A549 (cell line): ENCODE data around the gene REP15. TPM values are rescaled to one million over a fixed set of nuclear protein-coding genes. Genes with fewer than 3 reads are reported as not detected.
A peak's percentile ranks its signal among the peaks of the same experiment; 100 is the strongest.

Experiments used
- ATAC-seq, 2 experiments: fragments of 200-7000 bp in 1 of 2; fragments of >200 bp in 1 of 2; cut with Nextera tagmentation in 1 of 2; cut with Tn5 transposase in 1 of 2; 3 replicates each; pipeline versions ENCODE4 v1.8.0 to v1.9.1; 2018 to 2020; ENCODE audit warnings: mild to moderate bottlenecking in 1 of 2, moderate library complexity in 1 of 2
- CTCF ChIA-PET: fragments of 300-600 bp; sonication (Branson Sonifier 250); formaldehyde crosslinking; extraction: SDS; loops from one replicate; lab custom pipeline; 2021; ENCODE audit warnings: antibody characterized with exemption, inconsistent platforms; lab: Yijun Ruan, JAX
- POLR2A ChIA-PET: fragments of 350-600 bp; formaldehyde crosslinking; extraction: SDS; loops from one replicate; lab custom pipeline; 2021; ENCODE audit warnings: antibody characterized with exemption, inconsistent platforms; lab: Yijun Ruan, JAX
- DNase-seq, 2 experiments: peaks; one replicate each; pipeline versions ENCODE4 v3.0.0 to v3.0.0-alpha.2; 2011 to 2016; ENCODE audit warnings: low read depth in 1 of 2, low spot score in 1 of 2
- FAIRE-seq: peaks from 2 replicates; lab custom pipeline; 2011; peaks lifted over from hg19 to GRCh38; lab: Jason Lieb, UNC
- H3K27ac ChIP-seq, 2 experiments: fragments of >200 bp; sonication (Bioruptor Twin); formaldehyde crosslinking; 3 replicates each; pipeline ENCODE4 v1.5.1; 2016 to 2017
- H3K4me1 ChIP-seq: fragments of >200 bp; sonication (Bioruptor Twin); formaldehyde crosslinking; 3 replicates; pipeline ENCODE4 v1.6.1; 2016
- H3K4me2 ChIP-seq: fragments of >200 bp; sonication (Bioruptor Twin); formaldehyde crosslinking; 3 replicates; pipeline ENCODE4 v1.6.1; 2016
- H3K4me3 ChIP-seq: fragments of >200 bp; sonication (Bioruptor Twin); formaldehyde crosslinking; 3 replicates; pipeline ENCODE4 v1.5.1; 2016
- H3K9me3 ChIP-seq: fragments of >200 bp; sonication (Bioruptor Twin); formaldehyde crosslinking; 3 replicates; pipeline ENCODE4 v1.6.1; 2016
- BCL3 ChIP-seq: fragments of >200 bp; sonication (Bioruptor Twin); formaldehyde crosslinking; IDR thresholded peaks from 3 replicates; pipeline ENCODE4 v1.6.1; 2016
- CBX2 ChIP-seq: fragments of 200-600 bp; sonication (generic); IDR thresholded peaks from 2 replicates; pipeline ENCODE4 v1.6.1; 2016; ENCODE audit warnings: low read depth, mild to moderate bottlenecking, borderline replicate concordance
- CHD2 ChIP-seq: fragments of 150-350 bp; IDR thresholded peaks from 2 replicates; pipeline ENCODE4 v1.6.1; 2014; ENCODE audit warnings: low read length; ENCODE audit not compliant: partially characterized antibody
- CTCF ChIP-seq: fragments of >200 bp; sonication (Bioruptor Twin); formaldehyde crosslinking; IDR thresholded peaks from 3 replicates; pipeline ENCODE4 v1.5.1; 2016
- EHMT2 ChIP-seq: fragments of 200-600 bp; sonication (generic); IDR thresholded peaks from 2 replicates; pipeline ENCODE4 v1.6.1; 2016; ENCODE audit warnings: antibody characterized with exemption, low read depth, mild to moderate bottlenecking, moderate library complexity
- EP300 ChIP-seq, 2 experiments: fragments of >200 bp; sonication (Bioruptor Twin); formaldehyde crosslinking; IDR thresholded peaks; 2 replicates in 1 of 2; 3 replicates in 1 of 2; pipeline ENCODE4 v1.6.1; 2016 to 2017
- FOSL2 ChIP-seq, 2 experiments: fragments of 450-650 bp in 1 of 2; fragments of >200 bp in 1 of 2; sonication (Bioruptor Twin) in 1 of 2; formaldehyde crosslinking; IDR thresholded peaks; 2 replicates each; pipeline versions ENCODE4 v1.5.0 to v1.6.1; 2016 to 2020; ENCODE audit warnings: mild to moderate bottlenecking in 1 of 2, moderate library complexity in 1 of 2
- HDAC2 ChIP-seq: fragments of 200-600 bp; sonication (generic); IDR thresholded peaks from 2 replicates; pipeline ENCODE4 v1.6.1; 2016
- HOXA7 ChIP-seq: fragments of 250-450 bp; sonication (Bioruptor Pico); IDR thresholded peaks from 2 replicates; pipeline ENCODE4 v1.5.0; 2020; ENCODE audit warnings: mild to moderate bottlenecking, moderate library complexity
- HOXB5 ChIP-seq: fragments of 250-450 bp; sonication (Bioruptor Pico); IDR thresholded peaks from 2 replicates; pipeline ENCODE4 v1.5.0; 2020; ENCODE audit warnings: mild to moderate bottlenecking, moderate library complexity
- JUNB ChIP-seq: fragments of >200 bp; sonication (Bioruptor Twin); formaldehyde crosslinking; IDR thresholded peaks from 2 replicates; pipeline ENCODE4 v1.6.1; 2016
- KDM5A ChIP-seq: fragments of 200-600 bp; sonication (generic); IDR thresholded peaks from 2 replicates; pipeline ENCODE4 v1.6.1; 2016; ENCODE audit warnings: antibody characterized with exemption, mild to moderate bottlenecking
- MAX ChIP-seq: IDR thresholded peaks from 2 replicates; pipeline ENCODE4 v1.6.1; 2012
- MYC ChIP-seq: IDR thresholded peaks from 2 replicates; pipeline ENCODE4 v1.6.1; 2012; ENCODE audit warnings: mild to moderate bottlenecking, inconsistent platforms, low read length, improper control_type of control experiment, borderline replicate concordance
- PBX3 ChIP-seq: IDR thresholded peaks from 2 replicates; pipeline ENCODE4 v1.6.1; 2012
- PHF8 ChIP-seq: fragments of 200-600 bp; sonication (generic); IDR thresholded peaks from 2 replicates; pipeline ENCODE4 v1.6.1; 2016; ENCODE audit warnings: low read depth, mild to moderate bottlenecking, antibody characterized with exemption, moderate library complexity, borderline replicate concordance
- POLR2A ChIP-seq: IDR thresholded peaks from 2 replicates; pipeline ENCODE4 v1.6.1; 2012; ENCODE audit warnings: mild to moderate bottlenecking, low read length
- RAD21 ChIP-seq, 2 experiments: fragments of >200 bp in 1 of 2; sonication (Bioruptor Twin) in 1 of 2; formaldehyde crosslinking in 1 of 2; IDR thresholded peaks in 1 of 2; conservative IDR thresholded peaks in 1 of 2; 2 replicates in 1 of 2; 3 replicates in 1 of 2; pipeline ENCODE4 v1.6.1; 2012 to 2018; ENCODE audit warnings: inconsistent platforms in 1 of 2
- RCOR1 ChIP-seq: fragments of 150-350 bp; IDR thresholded peaks from 2 replicates; pipeline ENCODE4 v1.6.1; 2014; ENCODE audit warnings: antibody characterized with exemption, low read length, low read depth
- REST ChIP-seq: fragments of 200-600 bp; sonication (generic); IDR thresholded peaks from 2 replicates; pipeline ENCODE4 v1.6.1; 2016; ENCODE audit warnings: antibody characterized with exemption, mild to moderate bottlenecking, moderate library complexity
- SREBF2 ChIP-seq: fragments of 450-650 bp; IDR thresholded peaks from 2 replicates; pipeline ENCODE4 v1.6.1; 2014; ENCODE audit warnings: mild to moderate bottlenecking, moderate library complexity
- TFCP2L1 ChIP-seq: fragments of 250-450 bp; sonication (Bioruptor Pico); IDR thresholded peaks from 2 replicates; pipeline ENCODE4 v1.5.0; 2021; ENCODE audit warnings: mild to moderate bottlenecking
- TP53 ChIP-seq: fragments of 250-450 bp; sonication (Bioruptor Pico); IDR thresholded peaks from 2 replicates; pipeline ENCODE4 v1.5.0; 2021; ENCODE audit warnings: mild to moderate bottlenecking, moderate library complexity
- ZNF302 ChIP-seq: fragments of 250-450 bp; sonication (Bioruptor Pico); IDR thresholded peaks from 2 replicates; pipeline ENCODE4 v1.9.0; 2021; ENCODE audit warnings: inconsistent platforms, mild to moderate bottlenecking, moderate library complexity
- WGBS: methylation state at CpG from one replicate; pipeline ENCODE4 v1.1.6; 2017; ENCODE audit errors: missing lambda C conversion rate; 5-methylcytosine and 5-hydroxymethylcytosine counted together
- polyA plus RNA-seq, 4 experiments: library from polyadenylated mRNA; depleted of rRNA in 3 of 4; stranded (reverse); fragments of >200 nt; fragmentation: RNase III in 1 of 4; extraction: RNeasy Plus Mini Kit Qiagen cat#74134 plus additional on column Dnase treatment in 1 of 4; gene quantifications; 2 replicates in 3 of 4; 3 replicates in 1 of 4; pipeline ENCODE4 v1.2.3, GENCODE V29; 2011 to 2017

Gene REP15
- polyA plus RNA-seq, 2 of the 4 experiments (the other 2 are of a cell fraction), result 0.34 to 0.81 TPM

- no peak for TF ChIP-seq CTCF
- no peak for TF ChIP-seq TFCP2L1 (CRISPR knock-in tag)
- no peak for TF ChIP-seq RCOR1
- no peak for TF ChIP-seq TP53 (CRISPR knock-in tag)
- TF ChIP-seq RAD21 (conservative IDR thresholded peaks at IDR 0.05 in 1 of 2, IDR thresholded peaks at IDR 0.05 in 1 of 2), result no peak
- TF ChIP-seq FOSL2 (IDR thresholded peaks at IDR 0.05), result no peak
- no peak for TF ChIP-seq FOSL2 (CRISPR knock-in tag; IDR thresholded peaks at IDR 0.05)
- peak; percentile 37; the same call in 1 of the 2 replicates for TF ChIP-seq HOXB5 (CRISPR knock-in tag)
- no peak for TF ChIP-seq SREBF2
- peak; percentile 99 for TF ChIP-seq POLR2A
- no peak for TF ChIP-seq EP300 (IDR thresholded peaks at IDR 0.05)
- peak; percentile 98 for TF ChIP-seq KDM5A
- TF ChIP-seq ZNF302 (CRISPR knock-in tag), result no peak
- no peak for TF ChIP-seq JUNB
- TF ChIP-seq BCL3, result peak; percentile 89
- TF ChIP-seq PHF8, result peak; percentile 97
- no peak for TF ChIP-seq REST
- TF ChIP-seq CHD2, result peak; percentile 13
- TF ChIP-seq CBX2, result no peak
- TF ChIP-seq HOXA7 (CRISPR knock-in tag), result no peak
- TF ChIP-seq MYC, result peak; percentile 79
- no peak for TF ChIP-seq EHMT2
These were observed 14.5 kb downstream of the REP15 start, which contains the start of gene MRPS35 (continued) for GRCh38 chr12:27710592-27711316.

GRCh38 chr12:27711317-27711682 lies 15.1 kb downstream of the REP15 start:
- DNase-seq (peak in 1 of 2 experiments; percentile 22), ATAC-seq (peak; percentile 33 to 41; a peak in 5 of 6 replicates)
- TF ChIP-seq RCOR1 (no peak), PBX3 (no peak), CHD2 (no peak), BCL3 (no peak), HDAC2 (no peak), MAX (no peak)

More at GRCh38 chr12:27711317-27711682, 15.1 kb downstream of the REP15 start:
- FAIRE-seq, result no peak
- Histone ChIP-seq H3K4me1 (peaks cover 15% of the 10 kb centered on the region; the same call in 2 of the 3 replicates), H3K4me3 (peak overlapping the region; percentile 91), H3K9me3 (no peaks in the 10 kb centered on the region), H3K27ac (peak overlapping the region; percentile 93 to 95), H3K4me2 (peak overlapping the region; percentile 65)
- POLR2A ChIA-PET, result no interaction called here
- CTCF ChIA-PET, result no interaction called here
- WGBS, result 1% methylated on average over 11 of the region's 11 CpGs
